Activated CD4-positive, CD25-positive, alpha-beta regulatory T cell (primary cell): ENCODE results near the gene NCOA1.
"Not testable (repeated sequence)": the region's sequence is repeated elsewhere in the genome, so short reads cannot be mapped to it uniquely, and the experiment has no call there.

Experiments
- DNase-seq, 4 experiments: peaks; one replicate each; lab custom pipeline; 2025; lab: John Stamatoyannopoulos, UW

NCOA1 gene

GRCh38 chr2:24576617-24577016 is 85.6 kb downstream of the NCOA1 start:
- DNase-seq, result no peak

GRCh38 chr2:24577481-24577880 is 86.4 kb downstream of the NCOA1 start:
- DNase-seq, result no peak

- DNase-seq, result no peak
Measured at GRCh38 chr2:24579053-24579803, 88.2 kb downstream of the NCOA1 start.

- no peak for DNase-seq
Measured at GRCh38 chr2:24580561-24580960, 89.5 kb downstream of the NCOA1 start.

GRCh38 chr2:24581971-24582370 is 90.9 kb downstream of the NCOA1 start:
- not testable (repeated sequence) for DNase-seq

- no peak for DNase-seq
Measured at GRCh38 chr2:24586955-24587354, 95.9 kb downstream of the NCOA1 start.

GRCh38 chr2:24588294-24588693 is 97.2 kb downstream of the NCOA1 start:
- DNase-seq, result no peak

- DNase-seq, result no peak
Measured at GRCh38 chr2:24592441-24593100, 101.5 kb downstream of the NCOA1 start.

- no peak for DNase-seq
Measured at GRCh38 chr2:24594283-24594682, 103.2 kb downstream of the NCOA1 start.

- no peak for DNase-seq
Measured at GRCh38 chr2:24597181-24597870, 106.3 kb downstream of the NCOA1 start.

GRCh38 chr2:24600140-24600539 is 109.1 kb downstream of the NCOA1 start:
- DNase-seq, result not testable (repeated sequence)

GRCh38 chr2:24611631-24612030 is 120.6 kb downstream of the NCOA1 start:
- DNase-seq, result no peak

GRCh38 chr2:24613154-24613814 is 122.2 kb downstream of the NCOA1 start:
- DNase-seq, result no peak

- DNase-seq, result no peak
Measured at GRCh38 chr2:24616616-24617015, 125.6 kb downstream of the NCOA1 start.

GRCh38 chr2:24617424-24617823 is 126.4 kb downstream of the NCOA1 start:
- no peak for DNase-seq

GRCh38 chr2:24618144-24618543 is 127.1 kb downstream of the NCOA1 start:
- no peak for DNase-seq

- no peak for DNase-seq
Measured at GRCh38 chr2:24618680-24619079, 127.6 kb downstream of the NCOA1 start.

GRCh38 chr2:24620936-24621335 is 129.9 kb downstream of the NCOA1 start:
- DNase-seq, result no peak

GRCh38 chr2:24621779-24622538 is 130.9 kb downstream of the NCOA1 start:
- DNase-seq, result no peak

- no peak for DNase-seq
Measured at GRCh38 chr2:24623535-24623934, 132.5 kb downstream of the NCOA1 start.

GRCh38 chr2:24625728-24626127 is 134.7 kb downstream of the NCOA1 start:
- no peak for DNase-seq

- no peak for DNase-seq
Measured at GRCh38 chr2:24626131-24626530, 135.1 kb downstream of the NCOA1 start.
